KBM-7 (cell line): ENCODE measurements around the gene DNAJC6.

Source experiments
- DNase-seq: peaks from one replicate; pipeline ENCODE4 v3.0.0-alpha.2; 2015
- in situ Hi-C: fragments of 300-500 bp; cut with MboI; formaldehyde crosslinking; loops from 2 replicates; pipeline ENCODE4 v1.14.3; 2020; ENCODE audit warnings: low sequenced_read_pairs, low pct_unique_long_range_greater_than_20kb, mixed read lengths

The DNAJC6 gene

DNA sequence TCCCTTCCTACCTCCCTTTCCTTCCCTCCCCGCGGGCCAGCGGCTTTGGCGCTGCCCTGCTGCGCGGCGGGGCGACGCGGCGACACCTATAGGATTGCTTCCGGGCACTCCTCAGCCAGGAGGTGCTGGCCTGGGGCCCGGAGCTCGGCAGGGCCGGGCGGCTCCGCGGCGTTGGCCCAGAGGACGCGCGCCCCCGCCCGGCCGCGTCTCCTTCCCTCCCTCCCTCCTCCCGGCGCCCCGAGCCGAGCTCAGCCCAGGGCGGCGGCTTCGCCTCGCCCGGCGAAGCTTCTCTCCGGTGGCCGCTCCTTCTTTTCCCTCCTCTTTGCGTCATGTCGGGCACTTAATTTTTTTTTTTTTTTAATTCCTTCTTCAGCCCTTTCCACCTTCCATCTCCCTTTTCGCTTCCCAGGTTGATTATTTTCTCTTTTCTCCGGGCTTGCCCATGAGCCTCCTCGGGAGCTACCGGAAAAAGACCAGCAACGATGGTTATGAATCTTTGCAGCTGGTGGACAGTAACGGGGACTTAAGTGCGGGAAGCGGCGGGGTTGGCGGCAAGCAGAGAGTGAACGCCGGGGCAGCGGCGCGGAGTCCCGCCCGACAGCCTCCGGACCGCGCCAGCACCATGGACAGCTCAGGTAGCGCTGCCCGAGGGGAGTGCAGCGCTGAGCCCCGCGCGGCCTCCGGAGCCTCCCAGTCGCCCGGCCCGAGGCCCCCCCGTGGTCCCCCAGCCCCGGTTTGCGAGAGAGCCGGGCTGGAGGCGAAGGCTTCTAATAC lies at the start of gene DNAJC6:
DNAJC6 (plus strand) TSS at position 240 of the 774 bp plus-strand sequence; CDS start at position 443, 203 bp downstream.
- in situ Hi-C loops = no loop called here
- DNase-seq = peak; percentile 74

DNA sequence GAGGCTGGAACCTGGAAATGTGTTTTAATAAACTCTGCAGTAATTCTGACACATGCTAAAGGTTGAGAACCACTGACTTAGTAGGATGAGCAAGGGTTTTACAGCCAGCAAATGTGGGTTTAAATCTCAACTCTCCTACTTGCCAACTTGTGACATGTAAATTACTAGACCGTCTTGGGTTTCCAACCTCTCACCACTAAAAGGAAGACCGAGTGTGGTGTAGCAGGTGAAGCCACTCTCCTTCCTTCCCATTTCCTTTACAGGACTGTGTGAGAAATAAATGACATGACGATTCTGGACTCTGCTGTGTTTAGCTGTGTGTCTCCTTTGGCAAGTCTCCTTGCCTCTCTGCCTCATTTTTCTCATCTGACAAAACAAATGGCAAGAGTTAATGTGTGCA lies 49.5 kb upstream of the DNAJC6 start:
- in situ Hi-C loops = no loop called here
- DNase-seq = no peak

- no peak for DNase-seq
- in situ Hi-C loops = no loop called here
These were observed 48.4 kb upstream of the DNAJC6 start for GRCh38 chr1:65260851-65261473.

GRCh38 chr1:65263286-65263685 lies 46.1 kb upstream of the DNAJC6 start:
- in situ Hi-C loops = no loop called here
- DNase-seq = no peak

- no peak for DNase-seq
- in situ Hi-C loops = no loop called here
These were observed 45.0 kb upstream of the DNAJC6 start for GRCh38 chr1:65264197-65264929.

GRCh38 chr1:65265296-65265650 lies 44.1 kb upstream of the DNAJC6 start:
- no peak for DNase-seq
- in situ Hi-C loops = no loop called here

- in situ Hi-C loops = no loop called here
- DNase-seq = peak; percentile 21
These were observed 43.5 kb upstream of the DNAJC6 start for GRCh38 chr1:65265651-65266351.

GRCh38 chr1:65266476-65266875 lies 42.9 kb upstream of the DNAJC6 start:
- in situ Hi-C loops = no loop called here
- DNase-seq = no peak

- DNase-seq = no peak
- in situ Hi-C loops = no loop called here
These were observed 42.1 kb upstream of the DNAJC6 start for GRCh38 chr1:65267271-65267670.

DNA sequence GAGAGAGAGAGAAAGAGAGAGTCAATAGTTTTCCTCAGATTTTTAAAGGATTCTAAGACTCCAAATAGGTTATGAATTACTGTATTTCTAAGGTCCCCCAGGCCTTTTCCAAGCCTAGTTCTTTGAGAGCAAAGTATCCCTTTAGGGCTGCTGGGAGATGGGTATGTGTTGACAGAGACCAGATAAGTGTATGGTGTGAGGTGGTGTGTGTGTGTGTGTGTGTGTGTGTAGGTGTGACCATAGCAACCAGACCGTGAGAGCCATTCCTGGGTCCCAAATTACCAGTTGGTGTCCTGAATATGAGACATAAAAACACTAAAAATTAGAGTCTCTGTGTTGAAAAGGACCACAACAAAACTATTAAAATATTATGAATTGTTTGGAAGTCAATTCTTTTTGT lies 41.7 kb upstream of the DNAJC6 start:
- no peak for DNase-seq
- in situ Hi-C loops = no loop called here

- no peak for DNase-seq
- in situ Hi-C loops = no loop called here
These were observed 39.7 kb upstream of the DNAJC6 start for GRCh38 chr1:65269612-65270011.

GRCh38 chr1:65276197-65276939 lies 33.0 kb upstream of the DNAJC6 start:
- in situ Hi-C loops = no loop called here
- no peak for DNase-seq

GRCh38 chr1:65277605-65278347 lies 31.6 kb upstream of the DNAJC6 start:
- in situ Hi-C loops = no loop called here
- no peak for DNase-seq

GRCh38 chr1:65278376-65279069 lies 30.8 kb upstream of the DNAJC6 start:
- in situ Hi-C loops = no loop called here
- no peak for DNase-seq

GRCh38 chr1:65279070-65279779 lies 30.1 kb upstream of the DNAJC6 start:
- in situ Hi-C loops = no loop called here
- no peak for DNase-seq

GRCh38 chr1:65281846-65282245 lies 27.5 kb upstream of the DNAJC6 start:
- no peak for DNase-seq
- in situ Hi-C loops = no loop called here

GRCh38 chr1:65284229-65284628 lies 25.1 kb upstream of the DNAJC6 start:
- DNase-seq = no peak
- in situ Hi-C loops = no loop called here
